Measurements from ENCODE around the gene DDX50.
"Not testable (repeated sequence)": the region's sequence is repeated elsewhere in the genome, so short reads cannot be mapped to it uniquely, and the experiment has no call there.

Gene DDX50

DNA sequence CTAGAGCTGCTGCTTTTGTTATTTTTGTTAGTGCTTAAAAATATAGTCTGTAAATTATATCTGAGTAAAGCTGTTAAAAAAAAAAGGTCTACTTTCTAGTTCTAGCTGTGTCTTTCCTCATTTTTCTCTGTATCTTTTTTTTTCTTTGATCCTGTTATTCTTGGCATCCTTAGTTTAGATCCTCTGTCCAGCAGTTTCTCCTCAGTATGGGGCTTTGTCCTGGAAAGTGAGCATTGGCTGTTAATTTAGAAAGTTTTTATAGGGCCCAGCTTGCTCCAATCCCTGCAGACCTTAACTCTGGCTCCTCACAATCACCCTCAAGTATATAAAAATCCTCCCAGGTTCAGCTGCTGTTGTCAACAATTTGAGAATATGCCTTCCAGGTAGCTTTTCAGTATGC, 23.5 kb downstream of the DDX50 start:
- DNase-seq: no peak

DNA sequence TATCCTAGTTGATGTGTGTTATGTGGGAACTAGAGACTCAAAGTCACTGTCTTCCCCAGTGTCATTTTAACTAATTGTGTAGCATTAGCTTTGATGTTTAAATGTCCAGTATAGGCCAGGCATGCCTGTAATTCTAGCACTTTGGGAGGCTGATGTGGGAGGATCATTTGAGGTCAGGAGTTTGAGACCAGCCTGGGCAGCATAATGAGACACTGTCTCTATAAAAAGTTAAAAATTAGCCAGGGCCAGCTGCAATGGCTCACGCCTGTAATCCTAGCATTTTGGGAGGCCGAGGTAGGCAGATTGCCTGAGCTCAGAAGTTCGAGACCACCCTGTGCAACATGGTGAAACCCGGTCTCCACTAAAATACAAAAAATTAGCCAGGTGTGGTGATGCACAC, 24.4 kb downstream of the DDX50 start:
- DNase-seq: no peak

DNA sequence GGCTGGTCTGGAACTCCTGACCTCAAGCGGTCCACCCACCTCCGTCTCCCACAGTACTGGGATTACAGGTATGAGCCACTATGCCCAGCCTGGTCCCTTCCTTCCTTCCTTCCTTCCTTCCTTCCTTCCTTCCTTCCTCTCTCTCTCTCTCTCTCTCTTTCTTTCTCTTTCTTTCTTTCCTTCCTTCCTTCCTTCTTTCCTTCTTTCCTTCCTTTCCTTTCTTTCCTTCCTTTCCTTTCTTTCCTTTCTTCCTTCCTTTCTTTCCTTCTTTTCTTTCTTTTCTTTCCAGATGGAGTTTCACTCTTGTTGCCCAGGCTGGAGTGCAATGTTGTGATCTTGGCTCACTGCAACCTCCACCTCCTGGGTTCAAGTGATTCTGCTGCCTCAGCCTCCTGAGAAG, 28.0 kb downstream of the DDX50 start:
- DNase-seq: not testable (repeated sequence)

DNA sequence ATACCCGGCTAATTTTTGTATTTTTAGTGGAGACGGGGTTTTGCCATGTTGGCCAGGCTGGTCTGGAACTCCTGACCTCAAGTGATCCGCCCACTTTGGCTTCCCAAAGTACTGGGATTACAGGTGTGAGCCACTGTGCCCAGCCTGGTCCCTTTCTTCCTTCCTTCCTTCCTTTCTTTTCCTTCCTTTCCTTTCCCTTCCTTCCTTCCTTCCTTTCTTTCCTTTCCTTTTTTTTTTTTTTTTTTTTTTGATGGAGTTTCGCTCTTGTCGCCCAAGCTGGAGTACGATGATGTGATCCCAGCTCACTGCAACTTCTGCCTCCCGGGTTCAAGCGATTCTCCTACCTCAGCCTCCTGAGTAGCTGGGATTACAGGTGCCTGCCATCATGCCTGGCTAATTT, 28.8 kb downstream of the DDX50 start:
- not testable (repeated sequence) for DNase-seq

DNA sequence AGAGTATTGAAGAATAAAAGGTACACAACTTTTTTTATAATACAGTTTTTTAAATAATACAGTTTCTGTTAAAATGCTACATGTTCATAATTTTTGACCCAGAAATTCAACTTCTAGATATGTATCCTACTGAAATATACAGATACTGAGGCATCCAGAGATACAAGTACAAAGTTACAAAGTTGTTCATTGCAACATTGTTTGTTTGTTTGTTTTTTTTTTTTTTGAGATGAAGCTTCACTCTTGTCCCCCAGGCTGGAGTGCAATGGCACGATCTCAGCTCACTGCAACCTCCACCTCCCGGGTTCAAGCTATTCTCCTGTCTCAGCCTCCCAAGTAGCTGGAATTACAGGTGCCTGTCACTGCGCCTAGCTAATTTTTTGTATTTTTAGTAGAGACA, 31.7 kb downstream of the DDX50 start:
- not testable (repeated sequence) for DNase-seq

DNA sequence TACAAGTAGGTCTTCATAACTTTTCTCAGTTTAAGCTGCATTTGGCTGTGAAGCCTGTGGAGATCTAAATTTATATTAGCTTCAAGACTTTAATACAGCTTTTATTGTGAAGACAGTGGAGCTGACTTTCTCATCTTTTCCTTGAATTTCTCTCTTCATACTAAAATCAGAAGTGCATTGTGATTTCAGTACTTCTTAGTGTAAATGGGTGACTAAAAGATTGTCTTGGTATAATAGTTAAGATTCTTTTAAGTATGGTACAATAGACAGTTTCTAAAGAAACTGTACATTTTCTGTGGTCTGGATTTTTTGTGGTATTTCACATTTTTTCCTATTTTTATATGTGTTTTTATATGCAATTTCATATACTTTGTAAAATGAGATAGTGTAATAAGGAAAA, 33.9 kb downstream of the DDX50 start:
- DNase-seq: no peak

DNA sequence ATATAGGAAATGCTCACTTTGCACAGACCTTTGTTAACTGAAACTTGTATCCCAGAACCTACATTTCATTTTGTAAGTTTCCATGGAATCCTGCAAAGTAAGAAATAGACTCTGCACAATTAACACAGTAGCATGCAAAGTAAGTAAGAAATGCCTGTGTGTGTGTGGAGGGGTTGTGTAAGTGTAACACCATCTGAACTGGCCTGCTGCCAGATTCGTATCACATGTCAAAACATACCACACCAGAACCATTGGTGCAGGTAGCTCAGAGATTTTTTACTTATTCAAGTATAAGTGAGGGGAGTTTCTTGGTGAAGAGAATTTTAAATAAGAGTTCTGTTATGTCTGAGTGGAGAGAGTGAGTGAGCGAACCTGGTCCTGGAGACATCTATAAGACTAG, 37.0 kb downstream of the DDX50 start:
- no peak for DNase-seq

DNA sequence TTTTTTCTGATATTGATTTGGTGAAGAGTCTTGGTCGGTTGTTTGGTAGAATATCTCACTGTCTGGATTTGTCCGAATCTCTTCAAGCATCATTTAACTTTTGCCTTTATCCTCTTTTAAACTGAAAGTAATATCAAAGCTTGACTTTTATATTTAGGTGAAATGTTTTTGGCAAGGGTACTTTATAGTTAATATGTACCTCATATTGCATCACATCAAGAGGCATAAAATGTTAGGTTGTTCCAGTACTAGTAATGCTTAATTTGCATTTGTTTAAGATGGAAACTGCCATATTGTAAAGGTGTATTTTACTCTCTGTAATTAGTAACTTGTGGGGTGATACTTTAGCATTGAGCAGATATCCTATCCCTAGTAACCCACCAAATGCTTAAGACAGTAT, 37.8 kb downstream of the DDX50 start:
- DNase-seq: no peak

DNA sequence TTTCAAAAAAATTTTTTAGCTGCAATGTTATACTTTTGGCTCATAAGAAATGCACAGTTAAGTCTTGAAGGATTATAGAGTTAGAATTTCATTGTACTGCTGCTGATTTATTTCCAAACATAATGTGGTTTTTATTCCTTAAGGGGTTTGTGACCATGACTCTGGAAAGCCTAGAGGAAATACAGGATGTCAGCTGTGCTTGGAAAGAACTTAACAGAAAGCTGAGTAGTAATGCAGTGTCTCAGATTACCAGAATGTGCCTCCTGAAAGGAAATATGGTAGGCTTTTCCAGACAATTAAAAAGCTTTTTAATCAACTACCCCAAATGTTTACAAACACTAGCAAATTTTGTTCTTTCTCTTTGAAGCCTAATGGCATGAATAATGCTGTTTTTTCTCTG, 39.8 kb downstream of the DDX50 start:
- DNase-seq: not testable (repeated sequence)

DNA sequence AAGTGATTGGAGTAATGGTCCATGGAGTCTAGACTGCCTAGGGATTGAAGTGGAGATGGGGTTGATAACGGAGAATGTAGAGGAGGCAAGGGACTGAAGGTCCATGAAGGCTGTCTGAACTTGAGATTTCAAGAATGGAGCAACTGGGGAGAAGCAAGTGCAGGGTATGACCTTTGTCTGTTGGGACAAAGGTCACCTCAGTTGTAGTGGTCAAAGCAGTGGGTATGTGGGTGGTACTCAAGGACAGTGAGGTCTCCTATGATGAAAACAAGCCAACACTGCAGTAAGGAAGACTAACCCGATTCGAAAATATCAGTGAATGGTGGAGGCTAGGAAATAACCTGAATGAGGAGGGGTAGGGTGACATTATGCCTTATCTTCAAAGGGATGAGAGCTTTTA, 49.5 kb downstream of the DDX50 start:
- no peak for DNase-seq

DNA sequence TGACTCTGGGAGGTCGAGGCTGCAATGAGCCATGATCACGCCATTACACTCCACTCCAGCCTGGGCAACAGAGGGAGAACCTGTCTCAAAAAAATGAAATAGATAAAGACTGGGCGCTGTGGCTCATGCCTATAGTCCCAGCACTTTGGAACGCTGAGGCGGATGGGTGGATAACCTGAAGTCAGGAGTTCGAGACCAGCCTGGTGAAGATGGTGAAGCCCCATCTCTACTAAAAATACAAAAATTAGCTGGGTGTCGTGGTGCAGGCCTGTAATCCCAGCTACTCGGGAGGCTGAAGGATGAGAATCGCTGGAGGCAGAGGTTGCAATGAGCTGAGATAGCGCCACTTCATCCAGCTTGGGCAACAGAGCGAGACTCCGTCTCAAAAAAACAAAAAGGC, 53.8 kb downstream of the DDX50 start:
- DNase-seq: no peak

DNA sequence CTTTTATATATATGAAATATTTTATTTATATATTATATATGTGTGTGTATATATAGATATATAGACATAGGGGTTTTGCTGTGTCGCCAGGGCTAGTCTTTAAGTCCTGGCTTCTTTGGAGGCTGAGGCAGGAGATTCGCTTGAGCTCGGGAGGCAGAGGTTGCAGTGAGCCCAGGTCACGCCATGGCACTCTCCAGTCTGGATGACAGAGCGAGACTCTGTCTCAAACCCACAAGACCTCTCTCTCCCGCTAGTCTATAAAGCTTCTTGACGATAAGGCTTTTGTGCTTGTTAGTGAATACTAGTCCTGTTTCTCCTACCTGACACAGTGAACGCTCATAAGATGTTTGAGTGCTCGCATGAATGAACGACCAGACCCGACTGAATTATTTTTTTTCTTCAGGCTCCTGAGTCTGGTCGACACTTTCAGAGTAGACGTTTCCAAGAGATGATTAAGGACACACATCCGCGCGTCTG, 54.3 kb downstream of the DDX50 start:
- no peak for DNase-seq

DNA sequence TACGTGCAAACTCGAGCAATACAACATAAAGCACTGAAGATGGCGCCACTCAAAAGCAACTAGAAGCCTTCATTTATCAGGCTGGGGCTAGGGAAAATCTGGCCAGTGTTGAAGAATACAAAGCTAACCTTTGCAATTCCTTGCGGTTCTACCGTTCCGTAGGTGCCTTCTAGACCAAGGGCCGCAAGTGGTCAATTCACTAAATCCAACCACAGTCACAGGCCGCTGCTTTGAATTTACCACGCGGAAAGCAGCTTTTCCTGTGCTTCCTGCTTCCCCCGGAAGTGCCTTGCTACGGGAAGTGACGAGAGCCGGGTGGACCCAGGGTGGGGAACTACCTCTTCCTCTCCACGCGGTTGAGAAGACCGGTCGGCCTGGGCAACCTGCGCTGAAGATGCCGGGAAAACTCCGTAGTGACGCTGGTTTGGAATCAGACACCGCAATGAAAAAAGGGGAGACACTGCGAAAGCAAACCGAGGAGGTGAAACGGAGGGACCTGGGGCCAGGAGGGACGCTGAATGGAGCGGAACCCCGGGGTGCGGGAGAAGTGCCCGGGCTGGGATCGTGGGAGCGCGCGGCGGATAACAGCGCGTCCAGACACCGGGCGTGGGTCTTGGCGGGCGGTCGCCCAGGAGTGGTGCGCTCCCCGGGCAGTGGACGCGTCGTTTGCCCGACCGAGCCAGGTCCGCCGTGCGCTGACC, 54.9 kb downstream of the DDX50 start, which contains the start of gene DDX21:
Gene DDX21, plus strand, starts transcription at position 339 of the 701 bp plus-strand sequence. Its CDS starts 56 bp downstream, at position 395.
- DNase-seq: peak; percentile 68

DNA sequence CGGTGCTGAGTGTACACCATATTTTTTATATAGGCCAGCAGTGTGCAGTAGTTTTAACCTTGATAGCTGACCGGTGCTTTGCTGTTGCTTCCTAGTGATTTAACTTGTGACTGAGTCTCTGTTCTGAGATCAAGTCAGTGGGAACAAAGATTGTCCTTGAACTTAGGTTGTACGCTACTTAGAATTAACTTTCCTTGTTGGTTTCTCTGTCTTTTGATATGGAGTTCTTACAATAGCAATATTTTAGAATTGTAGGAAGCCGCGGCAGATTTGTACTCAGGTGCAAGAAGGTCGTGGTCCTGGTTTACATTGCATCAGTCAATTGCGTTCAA, 56.1 kb downstream of the DDX50 start:
- DNase-seq: no peak

DNA sequence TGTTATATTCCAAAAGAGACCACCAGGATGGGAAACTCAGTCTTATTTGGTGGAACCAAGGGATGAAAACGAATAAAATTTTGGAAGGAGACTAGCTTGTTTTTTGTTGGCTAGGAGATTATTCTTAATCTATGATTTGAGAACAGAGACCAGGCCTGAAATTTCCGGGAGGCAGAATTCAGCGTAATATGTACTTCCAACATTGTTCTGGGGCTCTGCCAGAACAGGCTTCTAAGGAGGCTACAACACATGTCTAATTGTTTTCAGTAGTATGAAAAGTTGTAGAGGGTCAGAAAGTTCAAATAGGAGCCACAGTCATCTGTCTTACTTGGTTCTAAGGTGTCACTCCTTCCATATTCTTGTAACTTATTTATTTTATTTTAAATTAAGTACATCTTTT, 56.5 kb downstream of the DDX50 start:
- no peak for DNase-seq

DNA sequence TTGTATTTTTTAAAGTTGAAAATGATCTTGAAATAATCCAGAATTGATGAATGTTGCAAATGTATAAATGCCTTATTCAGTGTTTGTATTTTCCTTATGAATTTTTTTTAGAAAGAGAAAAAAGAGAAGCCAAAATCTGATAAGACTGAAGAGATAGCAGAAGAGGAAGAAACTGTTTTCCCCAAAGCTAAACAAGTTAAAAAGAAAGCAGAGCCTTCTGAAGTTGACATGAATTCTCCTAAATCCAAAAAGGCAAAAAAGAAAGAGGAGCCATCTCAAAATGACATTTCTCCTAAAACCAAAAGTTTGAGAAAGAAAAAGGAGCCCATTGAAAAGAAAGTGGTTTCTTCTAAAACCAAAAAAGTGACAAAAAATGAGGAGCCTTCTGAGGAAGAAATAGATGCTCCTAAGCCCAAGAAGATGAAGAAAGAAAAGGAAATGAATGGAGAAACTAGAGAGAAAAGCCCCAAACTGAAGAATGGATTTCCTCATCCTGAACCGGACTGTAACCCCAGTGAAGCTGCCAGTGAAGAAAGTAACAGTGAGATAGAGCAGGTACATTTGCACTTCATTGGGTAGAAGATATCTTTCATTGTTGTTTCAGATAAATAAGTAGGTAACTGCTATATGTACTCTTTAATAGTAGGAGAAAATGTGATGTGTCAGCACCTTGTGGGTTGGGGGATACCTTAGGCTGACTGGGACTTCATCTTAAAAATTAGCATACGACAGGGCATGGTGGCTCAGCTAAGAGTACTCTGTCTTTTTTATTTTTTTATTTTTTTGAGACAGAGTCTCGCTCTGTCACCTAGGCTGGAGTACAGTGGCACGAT, 58.8 kb downstream of the DDX50 start:
- no peak for DNase-seq

DNA sequence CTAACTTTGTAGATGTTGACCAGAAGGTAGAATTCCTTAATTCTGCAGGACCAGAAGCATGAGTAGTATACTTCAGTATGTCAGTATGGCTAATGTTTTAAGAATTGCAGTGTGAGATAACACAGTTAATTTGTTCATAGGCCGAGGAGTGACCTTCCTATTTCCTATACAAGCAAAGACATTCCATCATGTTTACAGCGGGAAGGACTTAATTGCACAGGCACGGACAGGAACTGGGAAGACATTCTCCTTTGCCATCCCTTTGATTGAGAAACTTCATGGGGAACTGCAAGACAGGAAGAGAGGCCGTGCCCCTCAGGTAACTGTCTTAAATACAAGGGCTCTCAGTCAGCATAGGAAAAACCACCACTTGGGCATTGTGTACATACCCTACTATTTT, 62.0 kb downstream of the DDX50 start:
- DNase-seq: no peak

DNA sequence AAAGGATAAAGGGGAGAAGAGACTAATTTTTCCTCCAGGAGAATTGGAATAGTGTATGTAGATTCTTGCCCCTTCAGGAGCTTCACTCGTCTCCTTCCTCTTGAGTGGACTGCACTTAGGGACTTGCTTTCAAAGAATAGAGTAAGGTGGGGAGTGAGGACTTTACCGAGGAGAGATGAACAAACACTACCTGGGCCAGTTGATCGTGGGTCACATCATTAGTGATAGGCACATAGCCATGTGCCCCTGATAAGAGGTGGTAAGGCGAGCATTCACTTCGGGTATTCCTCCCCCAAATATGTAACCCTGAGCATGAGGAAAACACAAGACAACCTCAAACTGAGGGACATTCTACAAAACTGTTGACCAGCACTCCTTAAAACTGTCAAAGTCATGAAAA, 72.9 kb downstream of the DDX50 start:
- DNase-seq: no peak

DNA sequence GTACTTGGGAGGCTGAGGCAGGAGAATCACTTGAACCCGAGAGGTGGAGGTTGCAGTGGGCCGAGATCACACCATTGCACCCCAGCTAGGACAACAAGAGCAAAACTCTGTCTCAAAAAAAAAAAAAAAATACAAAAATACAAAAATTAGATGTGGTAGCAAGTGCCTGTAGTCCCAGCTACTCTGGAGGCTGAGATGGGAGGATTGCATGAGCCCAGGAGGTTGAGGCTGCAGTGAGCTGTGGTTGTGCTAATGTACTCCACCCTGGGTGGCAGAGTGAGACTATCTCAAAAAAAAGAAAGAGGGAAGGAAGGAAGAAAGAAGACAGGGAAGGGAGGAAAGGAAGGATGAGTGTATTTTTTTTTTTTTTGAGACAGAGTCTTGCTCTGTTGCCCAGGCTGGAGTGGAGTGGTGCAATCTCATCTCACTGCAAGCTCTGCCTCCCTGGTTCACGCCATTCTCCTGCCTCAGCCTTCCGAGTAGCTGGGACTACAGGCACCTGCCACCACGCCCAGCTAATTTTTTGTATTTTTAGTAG, 74.9 kb downstream of the DDX50 start:
- DNase-seq: not testable (repeated sequence)

DNA sequence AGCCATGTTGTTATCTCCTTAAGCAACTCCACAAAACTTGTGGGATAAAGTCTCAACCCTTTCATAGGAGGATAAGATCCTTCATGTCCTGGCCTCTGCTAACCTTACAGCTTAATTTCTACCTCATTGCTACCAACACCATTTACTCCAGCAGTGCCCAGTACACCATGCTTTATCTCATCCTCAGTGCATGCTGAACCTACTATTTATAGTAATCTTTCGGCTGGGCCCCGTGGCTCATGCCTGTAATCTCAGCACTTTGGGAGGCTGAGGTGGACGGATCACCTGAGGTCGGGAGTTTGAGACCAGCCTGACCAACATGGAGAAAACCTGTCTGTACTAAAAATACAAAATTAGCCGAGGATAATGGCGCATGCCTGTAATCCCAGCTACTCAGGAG, 78.6 kb downstream of the DDX50 start:
- not testable (repeated sequence) for DNase-seq

DNA sequence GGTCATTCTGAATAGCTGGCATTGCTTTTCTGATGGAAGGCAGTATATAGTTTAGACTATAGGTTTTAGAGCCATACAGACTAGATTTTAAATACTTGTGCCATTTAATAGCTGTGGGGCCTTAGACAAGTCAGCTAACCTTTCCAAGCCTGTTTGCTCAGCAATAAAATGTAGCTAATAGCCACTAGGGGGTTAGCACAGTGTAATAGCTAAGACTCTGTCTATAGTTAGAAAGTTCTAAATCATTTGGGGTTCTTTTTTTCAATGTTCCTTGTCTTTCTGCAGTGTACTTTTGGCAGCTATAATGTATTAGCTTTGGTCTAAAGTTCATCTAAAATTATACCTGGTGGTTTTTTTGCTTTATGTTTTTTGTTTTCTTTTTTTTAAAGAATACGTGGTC, 80.0 kb downstream of the DDX50 start:
- DNase-seq: no peak

DNA sequence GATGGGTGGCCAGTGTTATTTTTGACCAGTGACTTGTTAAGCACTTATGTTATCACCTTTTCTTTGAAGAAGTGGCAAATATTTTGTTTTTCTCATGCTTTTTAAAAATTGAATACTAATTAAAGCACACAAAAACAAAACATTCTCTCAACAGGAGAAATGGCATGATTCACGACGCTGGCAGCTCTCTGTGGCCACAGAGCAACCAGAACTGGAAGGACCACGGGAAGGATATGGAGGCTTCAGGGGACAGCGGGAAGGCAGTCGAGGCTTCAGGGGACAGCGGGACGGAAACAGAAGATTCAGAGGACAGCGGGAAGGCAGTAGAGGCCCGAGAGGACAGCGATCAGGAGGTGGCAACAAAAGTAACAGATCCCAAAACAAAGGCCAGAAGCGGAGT, 81.3 kb downstream of the DDX50 start:
- DNase-seq: no peak

DNA sequence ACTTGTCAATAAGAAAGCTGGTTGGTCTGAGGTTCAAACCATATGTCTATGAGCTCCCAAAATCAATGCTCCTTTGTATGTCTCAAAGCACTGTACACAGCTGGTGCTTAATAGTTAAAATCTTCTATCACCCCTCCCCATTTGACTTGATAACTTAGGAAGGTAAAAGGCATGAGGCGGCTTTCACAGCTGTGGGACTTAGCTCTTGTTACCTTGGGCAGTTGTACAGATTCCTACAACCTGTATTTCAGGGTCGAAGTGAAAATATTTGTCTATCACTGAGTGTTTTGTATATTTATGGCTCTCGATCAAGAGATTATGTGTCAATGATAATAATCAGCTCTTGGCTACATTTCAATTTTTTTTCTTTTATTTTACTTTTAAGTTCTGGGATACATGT, 86.5 kb downstream of the DDX50 start:
- DNase-seq: no peak

All from T1000 (cell line).